Transverse colon (tissue), 4 donors: ENCODE data around the gene SEC16A.

Experiments
- CTCF ChIP-seq, 5 experiments: fragments of 200-600 bp in 3 of 5; fragments of 450-650 bp in 2 of 5; sonication (generic) in 3 of 5; IDR thresholded peaks; 1 replicate in 2 of 5; 2 replicates in 3 of 5; pipeline ENCODE4 v1.5.1; 2016 to 2017; ENCODE audit warnings: antibody characterized with exemption in 5 of 5, inconsistent platforms in 3 of 5, mild to moderate bottlenecking in 2 of 5, moderate library complexity in 1 of 5
- EP300 ChIP-seq: sonication (generic); formaldehyde crosslinking; IDR thresholded peaks from one replicate; pipeline ENCODE4 v1.6.1; 2017; ENCODE audit warnings: antibody characterized with exemption, low read depth
- POLR2A ChIP-seq: fragments of 450-650 bp; IDR thresholded peaks from one replicate; pipeline ENCODE4 v1.6.1; 2016; ENCODE audit warnings: antibody characterized with exemption, mild to moderate bottlenecking, moderate library complexity
- POLR2AphosphoS5 ChIP-seq, 3 donors: sonication (generic); formaldehyde crosslinking; IDR thresholded peaks; one replicate each; pipeline ENCODE4 v1.6.1; 2016; ENCODE audit warnings: antibody characterized with exemption in 3 of 3

- TF ChIP-seq CTCF (IDR thresholded peaks at IDR 0.05) (no peak), POLR2A (no peak), POLR2AphosphoS5 (IDR thresholded peaks at IDR 0.05) (no peak), EP300 (no peak)
Observed at GRCh38 chr9:136423432-136424146, 59.3 kb downstream of the SEC16A start.
